IPS-NIHi7 (cell line): ENCODE data around the gene PRUNE2.
"Not testable (repeated sequence)": the region's sequence is repeated elsewhere in the genome, so short reads cannot be mapped to it uniquely, and the experiment has no call there.

Experiments
- DNase-seq: peaks from one replicate; pipeline ENCODE4 v3.0.0; 2012; ENCODE audit warnings: mixed read lengths; ENCODE audit errors: extremely low spot score

PRUNE2 gene

GRCh38 chr9:76699971-76700370 is 205.9 kb downstream of the PRUNE2 start:
- DNase-seq: no peak

- no peak for DNase-seq
Measured at GRCh38 chr9:76697554-76697953, 208.4 kb downstream of the PRUNE2 start.

- no peak for DNase-seq
Measured at GRCh38 chr9:76697081-76697480, 208.8 kb downstream of the PRUNE2 start.

GRCh38 chr9:76693912-76694311 is 212.0 kb downstream of the PRUNE2 start:
- no peak for DNase-seq

GRCh38 chr9:76692458-76693129 is 213.3 kb downstream of the PRUNE2 start:
- no peak for DNase-seq

- DNase-seq: no peak
Measured at GRCh38 chr9:76691517-76692313, 214.2 kb downstream of the PRUNE2 start.

- DNase-seq: no peak
Measured at GRCh38 chr9:76690973-76691370, 214.9 kb downstream of the PRUNE2 start.

GRCh38 chr9:76690246-76690972 is 215.5 kb downstream of the PRUNE2 start:
- DNase-seq: no peak

GRCh38 chr9:76688471-76689238 is 217.3 kb downstream of the PRUNE2 start:
- DNase-seq: no peak

GRCh38 chr9:76687861-76688391 is 218.0 kb downstream of the PRUNE2 start:
- DNase-seq: no peak

- no peak for DNase-seq
Measured at GRCh38 chr9:76686756-76687155, 219.2 kb downstream of the PRUNE2 start.

- peak; percentile 43 for DNase-seq
Measured at GRCh38 chr9:76684213-76684612, 221.7 kb downstream of the PRUNE2 start.

GRCh38 chr9:76681556-76681955 is 224.4 kb downstream of the PRUNE2 start:
- DNase-seq: no peak

- DNase-seq: no peak
Measured at GRCh38 chr9:76680716-76681425, 225.0 kb downstream of the PRUNE2 start.

GRCh38 chr9:76677481-76678055 is 228.3 kb downstream of the PRUNE2 start:
- no peak for DNase-seq

- no peak for DNase-seq
Measured at GRCh38 chr9:76676857-76677256, 229.1 kb downstream of the PRUNE2 start.

GRCh38 chr9:76667521-76667957 is 238.4 kb downstream of the PRUNE2 start:
- DNase-seq: no peak

- DNase-seq: not testable (repeated sequence)
Measured at GRCh38 chr9:76665966-76666365, 239.9 kb downstream of the PRUNE2 start.

GRCh38 chr9:76665458-76665857 is 240.5 kb downstream of the PRUNE2 start:
- no peak for DNase-seq

GRCh38 chr9:76664120-76664519 is 241.8 kb downstream of the PRUNE2 start:
- no peak for DNase-seq
